ENCODE data around the gene E2F4. TPM values are rescaled to one million over a fixed set of nuclear protein-coding genes. Genes with fewer than 3 reads are reported as not detected.

Gene E2F4
- total and polyA plus RNA-seq, 2 of the 13 experiments (the other 11 are each of a cell fraction or from before 2014, with no cell fraction given): 84.8 to 91.2 TPM

DNA sequence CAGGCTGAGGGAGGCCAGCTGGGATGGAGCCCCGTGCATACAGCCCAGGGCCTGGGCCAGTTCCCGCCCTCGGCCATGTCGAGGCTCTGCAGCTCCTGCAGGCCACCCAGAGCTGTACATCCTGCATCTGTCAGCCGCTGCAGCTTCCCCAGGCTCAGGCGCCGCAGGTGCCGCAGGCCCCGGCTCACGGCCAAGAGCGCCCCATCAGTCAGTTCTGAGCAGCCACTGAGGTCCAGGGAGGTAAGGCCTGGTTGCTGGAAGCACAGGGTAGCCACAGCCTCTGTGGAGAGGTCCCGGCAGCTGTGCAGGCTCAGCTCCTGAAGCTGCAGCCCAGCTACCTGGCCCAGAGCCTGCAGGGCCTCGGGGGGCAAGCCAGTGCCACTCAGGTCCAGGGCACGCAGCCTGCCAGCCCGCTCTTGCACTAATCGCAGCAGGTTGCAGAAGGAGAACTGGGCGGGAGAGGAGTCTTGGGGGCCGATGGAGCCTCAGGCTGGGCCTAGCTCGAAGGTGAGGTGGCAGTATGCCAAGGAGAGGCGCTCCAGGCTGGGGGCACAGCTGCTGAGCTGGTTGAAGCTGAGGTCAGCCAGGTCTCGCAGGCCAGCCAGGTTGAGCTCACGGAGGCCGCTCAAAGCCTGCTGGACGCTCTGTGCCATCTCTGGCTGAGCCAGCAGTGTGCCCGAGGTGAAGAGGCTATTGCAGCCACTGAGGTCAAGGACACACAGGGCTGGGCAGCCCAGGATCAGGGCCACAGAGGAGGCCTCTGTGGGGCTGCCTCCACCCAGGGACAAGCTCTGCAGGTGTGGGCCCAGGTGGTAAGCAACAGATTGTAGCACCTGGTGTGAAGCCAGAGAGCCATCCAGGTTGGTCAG, 18.3 kb downstream of the E2F4 start (continued):
- TF ChIP-seq, protein P1, sequence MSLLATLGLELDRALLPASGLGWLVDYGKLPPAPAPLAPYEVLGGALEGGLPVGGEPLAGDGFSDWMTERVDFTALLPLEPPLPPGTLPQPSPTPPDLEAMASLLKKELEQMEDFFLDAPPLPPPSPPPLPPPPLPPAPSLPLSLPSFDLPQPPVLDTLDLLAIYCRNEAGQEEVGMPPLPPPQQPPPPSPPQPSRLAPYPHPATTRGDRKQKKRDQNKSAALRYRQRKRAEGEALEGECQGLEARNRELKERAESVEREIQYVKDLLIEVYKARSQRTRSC (CRISPR knock-in tag; IDR thresholded peaks at IDR 0.05; ENCODE audit: low read depth): no peak
- TF ChIP-seq ZNF230 (CRISPR knock-in tag; IDR thresholded peaks at IDR 0.05): no peak
- no peak for TF ChIP-seq ZNF547 (CRISPR knock-in tag; IDR thresholded peaks at IDR 0.05)
- no peak; the same call in 1 of the 2 replicates for TF ChIP-seq ZNF768 (CRISPR knock-in tag; IDR thresholded peaks at IDR 0.05)
- TF ChIP-seq CAMTA2 (CRISPR knock-in tag; IDR thresholded peaks at IDR 0.05; ENCODE audit: borderline replicate concordance): 0 out of 2 replicates have a peak, but pooled peaks have one; percentile 42
- no peak for TF ChIP-seq ZFP82 (CRISPR knock-in tag; IDR thresholded peaks at IDR 0.05; ENCODE audit: borderline replicate concordance)
- TF ChIP-seq ZNF235 (CRISPR knock-in tag; IDR thresholded peaks at IDR 0.05; ENCODE audit: borderline replicate concordance): no peak
- TF ChIP-seq, protein P2, sequence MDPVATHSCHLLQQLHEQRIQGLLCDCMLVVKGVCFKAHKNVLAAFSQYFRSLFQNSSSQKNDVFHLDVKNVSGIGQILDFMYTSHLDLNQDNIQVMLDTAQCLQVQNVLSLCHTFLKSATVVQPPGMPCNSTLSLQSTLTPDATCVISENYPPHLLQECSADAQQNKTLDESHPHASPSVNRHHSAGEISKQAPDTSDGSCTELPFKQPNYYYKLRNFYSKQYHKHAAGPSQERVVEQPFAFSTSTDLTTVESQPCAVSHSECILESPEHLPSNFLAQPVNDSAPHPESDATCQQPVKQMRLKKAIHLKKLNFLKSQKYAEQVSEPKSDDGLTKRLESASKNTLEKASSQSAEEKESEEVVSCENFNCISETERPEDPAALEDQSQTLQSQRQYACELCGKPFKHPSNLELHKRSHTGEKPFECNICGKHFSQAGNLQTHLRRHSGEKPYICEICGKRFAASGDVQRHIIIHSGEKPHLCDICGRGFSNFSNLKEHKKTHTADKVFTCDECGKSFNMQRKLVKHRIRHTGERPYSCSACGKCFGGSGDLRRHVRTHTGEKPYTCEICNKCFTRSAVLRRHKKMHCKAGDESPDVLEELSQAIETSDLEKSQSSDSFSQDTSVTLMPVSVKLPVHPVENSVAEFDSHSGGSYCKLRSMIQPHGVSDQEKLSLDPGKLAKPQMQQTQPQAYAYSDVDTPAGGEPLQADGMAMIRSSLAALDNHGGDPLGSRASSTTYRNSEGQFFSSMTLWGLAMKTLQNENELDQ (CRISPR knock-in tag; IDR thresholded peaks at IDR 0.05; ENCODE audit: borderline replicate concordance): no peak
- no peak for TF ChIP-seq ZNF619 (CRISPR knock-in tag; IDR thresholded peaks at IDR 0.05)
- TF ChIP-seq JUNB (CRISPR knock-in tag; IDR thresholded peaks at IDR 0.05; ENCODE audit: borderline replicate concordance): no peak
- TF ChIP-seq, protein P3, sequence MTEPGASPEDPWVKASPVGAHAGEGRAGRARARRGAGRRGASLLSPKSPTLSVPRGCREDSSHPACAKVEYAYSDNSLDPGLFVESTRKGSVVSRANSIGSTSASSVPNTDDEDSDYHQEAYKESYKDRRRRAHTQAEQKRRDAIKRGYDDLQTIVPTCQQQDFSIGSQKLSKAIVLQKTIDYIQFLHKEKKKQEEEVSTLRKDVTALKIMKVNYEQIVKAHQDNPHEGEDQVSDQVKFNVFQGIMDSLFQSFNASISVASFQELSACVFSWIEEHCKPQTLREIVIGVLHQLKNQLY (CRISPR knock-in tag; IDR thresholded peaks at IDR 0.05): no peak
- no peak for TF ChIP-seq FOXA1 (IDR thresholded peaks at IDR 0.05)
- no peak for TF ChIP-seq FOXA1 (CRISPR knock-in tag; IDR thresholded peaks at IDR 0.05)
- TF ChIP-seq KLF11 (CRISPR knock-in tag; IDR thresholded peaks at IDR 0.05): no peak
- peak; percentile 61; the same call in 1 of the 2 replicates for TF ChIP-seq HOXA9 (CRISPR knock-in tag; IDR thresholded peaks at IDR 0.05; ENCODE audit: borderline replicate concordance)
- no peak for TF ChIP-seq FOXM1 (CRISPR knock-in tag; IDR thresholded peaks at IDR 0.05)
- TF ChIP-seq ZFP1 (CRISPR knock-in tag; IDR thresholded peaks at IDR 0.05): no peak
- TF ChIP-seq PHF20 (CRISPR knock-in tag; IDR thresholded peaks at IDR 0.05): no peak
- no peak for TF ChIP-seq NCOR1 (IDR thresholded peaks at IDR 0.05; ENCODE audit: borderline replicate concordance, low read length)
- TF ChIP-seq KLF16 (CRISPR knock-in tag; IDR thresholded peaks at IDR 0.05): no peak
- TF ChIP-seq TGIF2 (CRISPR knock-in tag; IDR thresholded peaks at IDR 0.05): no peak
- TF ChIP-seq, protein P4, sequence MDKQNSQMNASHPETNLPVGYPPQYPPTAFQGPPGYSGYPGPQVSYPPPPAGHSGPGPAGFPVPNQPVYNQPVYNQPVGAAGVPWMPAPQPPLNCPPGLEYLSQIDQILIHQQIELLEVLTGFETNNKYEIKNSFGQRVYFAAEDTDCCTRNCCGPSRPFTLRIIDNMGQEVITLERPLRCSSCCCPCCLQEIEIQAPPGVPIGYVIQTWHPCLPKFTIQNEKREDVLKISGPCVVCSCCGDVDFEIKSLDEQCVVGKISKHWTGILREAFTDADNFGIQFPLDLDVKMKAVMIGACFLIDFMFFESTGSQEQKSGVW (CRISPR knock-in tag; IDR thresholded peaks at IDR 0.05; ENCODE audit: borderline replicate concordance): no peak
- no peak for TF ChIP-seq NONO (IDR thresholded peaks at IDR 0.05)
- TF ChIP-seq NONO (CRISPR knock-in tag; conservative IDR thresholded peaks at IDR 0.05): 0 out of 2 replicates have a peak, but pooled peaks have one; percentile 57
- TF ChIP-seq, protein P5, sequence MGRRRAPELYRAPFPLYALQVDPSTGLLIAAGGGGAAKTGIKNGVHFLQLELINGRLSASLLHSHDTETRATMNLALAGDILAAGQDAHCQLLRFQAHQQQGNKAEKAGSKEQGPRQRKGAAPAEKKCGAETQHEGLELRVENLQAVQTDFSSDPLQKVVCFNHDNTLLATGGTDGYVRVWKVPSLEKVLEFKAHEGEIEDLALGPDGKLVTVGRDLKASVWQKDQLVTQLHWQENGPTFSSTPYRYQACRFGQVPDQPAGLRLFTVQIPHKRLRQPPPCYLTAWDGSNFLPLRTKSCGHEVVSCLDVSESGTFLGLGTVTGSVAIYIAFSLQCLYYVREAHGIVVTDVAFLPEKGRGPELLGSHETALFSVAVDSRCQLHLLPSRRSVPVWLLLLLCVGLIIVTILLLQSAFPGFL (CRISPR knock-in tag; IDR thresholded peaks at IDR 0.05): no peak
- TF ChIP-seq PTBP1 (IDR thresholded peaks at IDR 0.05; ENCODE audit: low read depth, low read length, poor library complexity, severe bottlenecking): peak; percentile 17
